Ishikawa (cell line): ENCODE measurements around the gene REG4.

Experiments used
- CEBPB ChIP-seq: IDR thresholded peaks from 2 replicates; pipeline ENCODE4 v1.6.1; 2012
- CREB1 ChIP-seq: IDR thresholded peaks from 2 replicates; pipeline ENCODE4 v1.6.1; 2012; ENCODE audit warnings: low read depth
- EGR1 ChIP-seq: IDR thresholded peaks from 2 replicates; pipeline ENCODE4 v1.6.1; 2012
- EP300 ChIP-seq: IDR thresholded peaks from 2 replicates; pipeline ENCODE4 v1.6.1; 2012; ENCODE audit warnings: borderline replicate concordance
- FOXM1 ChIP-seq: IDR thresholded peaks from 2 replicates; pipeline ENCODE4 v1.6.1; 2012; ENCODE audit warnings: low read depth, borderline replicate concordance
- MAX ChIP-seq: IDR thresholded peaks from 2 replicates; pipeline ENCODE4 v1.6.1; 2012
- NFIC ChIP-seq: IDR thresholded peaks from 2 replicates; pipeline ENCODE4 v1.6.1; 2012
- RAD21 ChIP-seq: IDR thresholded peaks from 2 replicates; pipeline ENCODE4 v1.6.1; 2012; ENCODE audit warnings: low read depth
- REST ChIP-seq: IDR thresholded peaks from 2 replicates; pipeline ENCODE4 v1.6.1; 2012; ENCODE audit warnings: low read depth, mild to moderate bottlenecking
- TAF1 ChIP-seq: IDR thresholded peaks from 2 replicates; pipeline ENCODE4 v1.6.1; 2012; ENCODE audit warnings: low read depth, mild to moderate bottlenecking
- TCF12 ChIP-seq: IDR thresholded peaks from 2 replicates; pipeline ENCODE4 v1.6.1; 2012; ENCODE audit warnings: low read depth
- TEAD4 ChIP-seq: IDR thresholded peaks from 2 replicates; pipeline ENCODE4 v1.6.1; 2012
- USF1 ChIP-seq: IDR thresholded peaks from 2 replicates; pipeline ENCODE4 v1.6.1; 2012
- YY1 ChIP-seq: IDR thresholded peaks from 2 replicates; pipeline ENCODE4 v1.6.1; 2012; ENCODE audit warnings: low read depth
- ZBTB7A ChIP-seq: IDR thresholded peaks from 2 replicates; pipeline ENCODE4 v1.6.1; 2012; ENCODE audit warnings: low read depth

The REG4 gene

GRCh38 chr1:119758584-119758983, 52.7 kb downstream of the REG4 start:
- TF ChIP-seq CEBPB = no peak
- TF ChIP-seq REST = no peak
- no peak for TF ChIP-seq TEAD4
- TF ChIP-seq NFIC = no peak
- TF ChIP-seq RAD21 = no peak
- no peak for TF ChIP-seq USF1
- TF ChIP-seq TAF1 = no peak
- TF ChIP-seq CREB1 = no peak

GRCh38 chr1:119752592-119752991, 58.7 kb downstream of the REG4 start:
- TF ChIP-seq FOXM1 (no peak), TAF1 (no peak), MAX (no peak), REST (no peak), YY1 (no peak), USF1 (no peak), CEBPB (no peak), NFIC (no peak), ZBTB7A (no peak), CREB1 (no peak), EGR1 (no peak)

GRCh38 chr1:119748040-119748439, 63.2 kb downstream of the REG4 start:
- TF ChIP-seq NFIC (no peak), TCF12 (no peak), CREB1 (no peak), CEBPB (no peak), REST (no peak), FOXM1 (no peak), RAD21 (no peak), EGR1 (no peak), ZBTB7A (no peak), TEAD4 (no peak), USF1 (no peak), EP300 (no peak), TAF1 (no peak), YY1 (no peak), MAX (no peak)

- TF ChIP-seq TCF12 (no peak), NFIC (no peak), TEAD4 (no peak), MAX (no peak), USF1 (no peak), TAF1 (no peak), REST (no peak), YY1 (no peak), EP300 (no peak), CREB1 (no peak), FOXM1 (no peak), ZBTB7A (no peak), EGR1 (no peak), CEBPB (no peak)
These were observed 63.8 kb downstream of the REG4 start for GRCh38 chr1:119747451-119747850.
